Activated T-helper 17 cell treated with anti-CD3 and anti-CD28 coated beads, Interleukin-2, amount 50 U/mL, for 72 hours (primary cell): ENCODE measurements around the gene SNRNP200. TPM values are rescaled to one million over a fixed set of nuclear protein-coding genes. Genes with fewer than 3 reads are reported as not detected.
"Not testable (repeated sequence)": the region's sequence is repeated elsewhere in the genome, so short reads cannot be mapped to it uniquely, and the experiment has no call there.

Experiments
- ATAC-seq: fragments of 150-1000 bp; cut with Tn5 transposase; replicated peaks from 2 replicates; pipeline ENCODE4 v1.10.0; 2021; ENCODE audit warnings: mild to moderate bottlenecking, moderate library complexity
- H3K27ac Mint-ChIP-seq: one replicate; pipeline ENCODE4 v1.8.0; 2022; ENCODE audit warnings: mixed read lengths
- H3K27me3 Mint-ChIP-seq: one replicate; pipeline ENCODE4 v1.8.0; 2022; ENCODE audit warnings: mixed read lengths
- H3K36me3 Mint-ChIP-seq: one replicate; pipeline ENCODE4 v1.8.0; 2022; ENCODE audit warnings: low read depth, mild to moderate bottlenecking, mixed read lengths
- H3K4me1 Mint-ChIP-seq: one replicate; pipeline ENCODE4 v1.8.0; 2022; ENCODE audit warnings: mixed read lengths
- H3K4me3 Mint-ChIP-seq: one replicate; pipeline ENCODE4 v1.8.0; 2022; ENCODE audit warnings: mild to moderate bottlenecking, mixed read lengths
- H3K9me3 Mint-ChIP-seq: one replicate; pipeline ENCODE4 v1.8.0; 2022; ENCODE audit warnings: mixed read lengths
- total RNA-seq, 2 donors: library from RNA; stranded (reverse); gene quantifications; one replicate each; pipeline ENCODE4 v1.2.3, GENCODE V29; 2022

The SNRNP200 gene
- total RNA-seq, 2 donors from 2014 or later, result 155 to 198 TPM

DNA sequence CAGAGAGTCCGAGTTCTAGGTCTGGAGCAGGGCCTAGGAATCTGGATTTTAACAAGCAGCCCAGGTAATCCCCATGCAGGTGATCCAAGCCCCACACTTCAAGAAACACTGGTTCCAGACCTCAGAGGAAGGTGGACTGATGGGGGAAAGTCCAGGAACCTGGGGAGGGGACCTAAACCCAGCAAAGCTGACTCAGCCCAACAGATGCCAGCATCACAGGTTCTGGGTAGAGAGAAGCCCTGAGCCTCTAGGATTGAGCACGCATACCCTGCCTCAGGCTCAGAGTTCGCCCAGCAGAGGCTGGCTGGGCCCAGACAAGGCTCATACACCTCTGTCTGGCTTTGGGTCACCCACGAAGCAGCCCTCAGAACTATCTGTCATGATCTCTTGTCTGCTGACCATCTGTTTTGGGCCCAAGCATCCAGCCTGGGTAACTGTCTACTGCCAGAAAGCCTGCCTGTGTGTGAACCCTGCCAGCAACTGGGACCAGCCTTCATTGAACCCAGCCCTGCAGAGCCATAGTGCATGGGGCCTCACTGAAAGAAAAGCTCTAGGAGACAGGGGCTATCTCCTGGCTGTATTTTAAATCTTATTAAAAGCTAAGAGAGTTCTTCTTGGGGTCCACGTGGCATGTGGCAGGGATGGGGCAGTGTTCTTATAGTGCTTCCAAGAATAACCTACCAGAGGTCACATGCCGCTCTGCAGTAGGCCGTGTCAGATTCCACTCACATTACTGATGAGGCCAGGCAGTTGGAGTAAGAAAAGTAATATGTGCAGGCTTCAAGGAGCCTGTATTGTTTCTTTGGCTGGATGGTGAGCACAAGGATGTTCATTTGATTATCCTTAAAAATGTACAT, 47.0 kb downstream of the SNRNP200 start:
- Mint-ChIP-seq H3K4me1 (peaks cover 16% of the 10 kb centered on the region), H3K9me3 (no peaks in the 10 kb centered on the region), H3K36me3 (peaks cover 77% of the 10 kb centered on the region), H3K4me3 (no peak overlapping the region), H3K27me3 (no peaks in the 10 kb centered on the region), H3K27ac (no peak overlapping the region)
- ATAC-seq, result no peak

DNA sequence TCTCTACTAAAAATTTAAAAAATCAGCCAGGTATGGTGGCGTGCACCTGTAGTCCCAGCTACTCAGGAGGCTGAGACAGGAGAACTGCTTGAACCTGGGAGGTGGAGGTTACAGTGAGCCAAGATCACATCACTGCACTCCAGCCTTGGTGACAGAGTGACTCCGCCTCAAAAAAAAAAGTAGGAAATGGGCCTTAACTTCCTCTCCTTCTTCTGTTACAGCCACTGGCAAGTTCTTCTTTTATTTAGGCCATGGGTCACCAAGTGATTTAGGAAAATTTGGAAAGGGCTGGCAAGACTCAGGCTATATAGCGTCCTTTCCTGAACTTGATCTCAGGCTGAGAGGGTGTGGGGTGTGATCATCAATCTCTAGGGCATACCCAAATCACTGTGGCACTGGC, 47.6 kb downstream of the SNRNP200 start:
- not testable (repeated sequence) for ATAC-seq
- H3K4me1 Mint-ChIP-seq, result peaks cover 16% of the 10 kb centered on the region

DNA sequence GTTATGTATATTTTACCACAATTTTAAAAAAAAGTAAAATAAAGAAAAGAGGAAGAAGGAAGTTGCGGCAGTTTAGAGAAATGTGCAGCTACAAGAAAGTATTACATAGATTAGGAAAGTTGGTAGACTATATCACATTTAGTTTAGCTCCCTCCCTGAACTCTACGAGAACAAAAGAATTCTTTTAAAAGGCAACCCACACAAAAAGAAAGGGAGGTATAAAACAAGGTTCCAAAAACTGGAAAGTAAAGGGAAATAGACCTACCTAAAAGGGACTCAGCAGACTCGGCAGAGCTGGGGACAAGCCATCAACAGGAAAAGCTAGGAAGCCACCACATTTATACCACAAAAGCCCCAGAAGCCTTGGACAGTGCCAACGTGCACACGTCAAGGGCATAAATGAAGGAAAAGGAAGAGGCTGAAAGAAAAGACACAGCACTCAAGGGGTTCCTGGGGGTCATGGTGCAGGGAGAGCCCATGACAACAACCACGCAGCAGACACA, 48.7 kb downstream of the SNRNP200 start:
- ATAC-seq, result no peak
- Mint-ChIP-seq H3K4me1 (peaks cover 17% of the 10 kb centered on the region), H3K9me3 (no peaks in the 10 kb centered on the region), H3K27ac (peak overlapping the region; percentile 56), H3K36me3 (peaks cover 77% of the 10 kb centered on the region), H3K4me3 (no peak overlapping the region), H3K27me3 (no peaks in the 10 kb centered on the region)

More for the DNA sequence above, 47.6 kb downstream of the SNRNP200 start:
- H3K27ac Mint-ChIP-seq, H3K4me3 Mint-ChIP-seq, H3K9me3 Mint-ChIP-seq, H3K27me3 Mint-ChIP-seq: not testable (repeated sequence)
- H3K36me3 Mint-ChIP-seq, result peaks cover 77% of the 10 kb centered on the region

DNA sequence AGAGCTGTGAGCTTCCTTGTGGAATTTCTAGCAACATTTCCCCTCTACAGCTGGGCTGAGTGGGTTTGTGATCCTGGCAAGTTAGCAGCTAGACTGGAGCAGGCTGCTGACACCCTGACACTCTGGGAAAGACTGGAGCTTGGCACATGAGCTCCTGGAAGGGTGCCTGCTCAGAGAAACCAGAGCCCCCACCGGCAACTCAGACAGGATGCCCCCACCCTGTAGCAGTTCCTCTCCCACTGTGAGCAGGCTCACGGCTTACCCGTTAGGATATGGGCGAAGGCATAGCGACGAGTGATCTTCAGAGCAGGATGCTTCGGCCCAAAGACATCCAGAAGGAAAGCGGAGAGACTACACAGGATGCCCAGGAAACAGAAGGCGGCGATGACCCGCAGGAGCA, 50.8 kb downstream of the SNRNP200 start:
- Mint-ChIP-seq H3K9me3 (no peaks in the 10 kb centered on the region), H3K36me3 (peaks cover 76% of the 10 kb centered on the region), H3K4me1 (peaks cover 16% of the 10 kb centered on the region), H3K27ac (no peak overlapping the region), H3K27me3 (no peaks in the 10 kb centered on the region), H3K4me3 (no peak overlapping the region)
- no peak for ATAC-seq

DNA sequence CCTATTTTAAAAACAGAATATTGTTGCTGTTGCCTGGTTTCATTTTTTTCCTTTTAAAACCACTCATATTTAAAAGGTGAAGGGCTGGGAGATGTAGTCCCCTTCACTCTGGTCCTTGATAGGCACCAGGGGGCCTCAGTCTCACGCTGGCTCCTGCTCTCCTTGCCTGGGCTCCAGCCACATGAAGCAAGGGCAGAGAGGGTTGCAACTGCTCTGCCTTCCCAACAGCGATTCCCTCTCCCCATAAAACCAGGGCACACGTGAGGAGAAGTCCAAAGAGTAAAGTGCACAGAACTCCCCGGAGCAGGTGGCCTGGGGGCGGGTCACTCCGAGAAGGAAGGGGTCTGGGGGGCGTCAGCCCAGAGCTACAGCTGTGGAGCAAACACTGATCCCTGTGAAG, 52.3 kb downstream of the SNRNP200 start:
- ATAC-seq, result no peak
- no peak overlapping the region for H3K27ac Mint-ChIP-seq
- no peak overlapping the region for H3K4me3 Mint-ChIP-seq
- H3K9me3 Mint-ChIP-seq, result no peaks in the 10 kb centered on the region
- peaks cover 15% of the 10 kb centered on the region for H3K4me1 Mint-ChIP-seq
- peaks cover 75% of the 10 kb centered on the region for H3K36me3 Mint-ChIP-seq
- H3K27me3 Mint-ChIP-seq, result no peaks in the 10 kb centered on the region

DNA sequence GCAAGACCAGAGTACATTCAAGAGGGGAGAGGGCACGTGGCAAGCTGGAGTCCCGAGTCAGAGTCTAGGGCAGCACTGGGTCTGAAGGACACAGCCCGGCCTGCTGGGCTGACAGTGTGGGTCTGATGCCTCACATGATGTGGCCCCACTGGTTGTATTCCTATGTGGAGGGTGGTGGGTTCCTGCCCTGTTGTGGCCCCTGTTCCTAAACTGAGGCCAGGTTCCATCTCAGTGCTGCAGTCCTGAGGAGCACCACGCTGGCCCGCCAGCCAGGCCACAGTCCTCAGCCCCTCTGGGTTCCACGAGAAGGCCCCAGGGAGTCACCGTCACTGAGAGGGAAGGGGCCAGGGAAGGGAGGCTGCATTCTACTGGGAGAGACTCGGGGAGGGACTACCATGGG, 52.8 kb downstream of the SNRNP200 start:
- Mint-ChIP-seq H3K27me3 (no peaks in the 10 kb centered on the region), H3K9me3 (no peaks in the 10 kb centered on the region), H3K36me3 (peaks cover 70% of the 10 kb centered on the region), H3K4me1 (peaks cover 19% of the 10 kb centered on the region), H3K4me3 (no peak overlapping the region), H3K27ac (peak overlapping the region; percentile 63)
- no peak for ATAC-seq

DNA sequence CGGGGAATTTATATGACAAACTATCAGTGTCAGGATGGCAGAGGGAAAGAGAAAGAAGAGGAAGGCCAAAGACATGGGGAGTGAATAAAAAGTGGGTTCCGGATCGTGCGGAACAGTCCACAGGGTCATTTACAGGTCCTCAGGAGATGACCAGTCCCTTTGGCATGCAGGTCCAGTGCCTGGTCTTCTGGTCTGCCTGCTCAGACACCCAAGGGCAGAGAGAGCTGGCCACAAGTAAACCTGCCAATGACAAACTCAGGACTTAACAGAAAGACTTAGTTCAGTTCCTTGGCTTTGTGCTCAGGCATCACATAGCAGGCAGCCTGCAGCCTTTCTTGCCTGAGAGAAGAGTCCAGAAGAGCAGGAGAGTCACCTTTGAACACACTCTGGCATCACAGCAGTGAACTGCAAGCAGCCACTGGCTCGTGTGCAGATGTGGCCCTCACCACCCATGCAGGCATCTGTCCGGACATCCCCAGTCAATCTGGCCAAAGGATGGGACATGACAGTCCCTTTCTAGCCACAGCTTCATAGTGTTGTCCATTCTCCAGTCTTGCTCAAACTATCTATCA, 53.5 kb downstream of the SNRNP200 start:
- peaks cover 23% of the 10 kb centered on the region for H3K4me1 Mint-ChIP-seq
- H3K36me3 Mint-ChIP-seq, result peaks cover 66% of the 10 kb centered on the region
- no peaks in the 10 kb centered on the region for H3K9me3 Mint-ChIP-seq
- no peak overlapping the region for H3K4me3 Mint-ChIP-seq
- ATAC-seq, result no peak
- no peaks in the 10 kb centered on the region for H3K27me3 Mint-ChIP-seq
- H3K27ac Mint-ChIP-seq, result peak overlapping the region; percentile 63

DNA sequence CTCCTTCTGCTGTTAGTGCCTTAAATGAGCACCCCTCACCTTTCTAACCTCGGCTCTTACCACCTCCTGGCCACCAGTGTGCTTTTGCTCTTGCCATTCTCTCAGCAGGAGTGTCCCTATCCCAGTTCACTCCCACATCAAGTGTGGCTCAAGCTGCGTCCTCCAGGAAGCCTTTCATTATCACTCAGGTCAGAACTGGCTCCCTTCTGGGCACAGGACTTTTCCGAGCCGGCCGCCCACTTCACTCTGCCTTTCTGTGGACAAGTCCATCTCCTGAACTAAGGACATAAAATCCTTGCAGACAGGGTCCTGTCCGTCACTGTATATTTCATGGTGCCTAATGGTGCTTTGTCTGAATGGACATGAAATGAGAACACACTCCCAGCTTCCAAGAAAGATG, 55.2 kb downstream of the SNRNP200 start:
- peaks cover 36% of the 10 kb centered on the region for H3K4me1 Mint-ChIP-seq
- H3K27ac Mint-ChIP-seq, result peak overlapping the region; percentile 65
- ATAC-seq, result no peak
- no peaks in the 10 kb centered on the region for H3K9me3 Mint-ChIP-seq
- no peak overlapping the region for H3K4me3 Mint-ChIP-seq
- H3K27me3 Mint-ChIP-seq, result no peaks in the 10 kb centered on the region
- H3K36me3 Mint-ChIP-seq, result peaks cover 50% of the 10 kb centered on the region

DNA sequence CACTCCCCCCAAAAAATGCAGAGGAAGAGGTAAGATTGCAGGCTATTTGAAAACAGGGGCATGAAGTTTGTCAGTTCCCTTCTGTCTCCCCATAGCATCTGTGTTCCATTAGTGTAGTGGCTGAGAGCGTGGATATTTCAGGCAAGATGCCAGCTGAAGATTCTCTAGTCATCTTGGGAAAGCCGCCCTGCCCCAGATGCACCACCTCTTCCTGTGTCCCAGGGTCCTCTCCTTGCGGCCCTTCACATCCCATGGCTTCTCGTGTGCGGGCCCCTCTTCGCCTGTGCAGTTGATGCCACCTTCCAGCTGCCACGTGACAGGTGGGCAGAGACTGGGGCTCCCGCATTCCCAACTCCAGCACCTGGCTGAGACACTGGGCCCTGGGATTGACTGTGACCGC, 55.7 kb downstream of the SNRNP200 start:
- H3K9me3 Mint-ChIP-seq, result no peaks in the 10 kb centered on the region
- ATAC-seq, result no peak
- no peak overlapping the region for H3K4me3 Mint-ChIP-seq
- peaks cover 44% of the 10 kb centered on the region for H3K36me3 Mint-ChIP-seq
- H3K4me1 Mint-ChIP-seq, result peaks cover 39% of the 10 kb centered on the region
- no peaks in the 10 kb centered on the region for H3K27me3 Mint-ChIP-seq
- peak overlapping the region; percentile 65 for H3K27ac Mint-ChIP-seq

DNA sequence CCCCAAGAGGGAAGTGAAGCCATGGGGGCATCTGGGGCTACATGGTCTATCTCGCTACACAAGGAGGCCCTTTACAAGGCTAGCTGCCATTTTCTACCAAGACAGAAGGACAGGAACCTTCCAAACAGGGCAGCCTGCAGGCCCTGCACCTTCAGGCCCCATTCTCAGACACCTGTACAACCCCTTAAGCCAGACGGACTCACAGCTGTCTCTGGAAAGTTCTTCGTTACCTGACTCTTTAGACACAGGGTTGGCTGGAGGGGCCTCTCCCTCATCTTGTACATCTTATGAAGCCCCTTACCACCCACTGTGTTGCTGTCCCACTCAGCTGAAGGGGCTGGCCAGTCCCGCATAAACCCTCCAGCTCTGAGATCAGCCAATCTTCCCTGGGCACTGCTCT, 56.7 kb downstream of the SNRNP200 start:
- Mint-ChIP-seq H3K27ac (no peak overlapping the region), H3K9me3 (no peaks in the 10 kb centered on the region), H3K27me3 (no peaks in the 10 kb centered on the region), H3K4me1 (peaks cover 35% of the 10 kb centered on the region), H3K4me3 (no peak overlapping the region), H3K36me3 (peaks cover 34% of the 10 kb centered on the region)
- no peak for ATAC-seq

DNA sequence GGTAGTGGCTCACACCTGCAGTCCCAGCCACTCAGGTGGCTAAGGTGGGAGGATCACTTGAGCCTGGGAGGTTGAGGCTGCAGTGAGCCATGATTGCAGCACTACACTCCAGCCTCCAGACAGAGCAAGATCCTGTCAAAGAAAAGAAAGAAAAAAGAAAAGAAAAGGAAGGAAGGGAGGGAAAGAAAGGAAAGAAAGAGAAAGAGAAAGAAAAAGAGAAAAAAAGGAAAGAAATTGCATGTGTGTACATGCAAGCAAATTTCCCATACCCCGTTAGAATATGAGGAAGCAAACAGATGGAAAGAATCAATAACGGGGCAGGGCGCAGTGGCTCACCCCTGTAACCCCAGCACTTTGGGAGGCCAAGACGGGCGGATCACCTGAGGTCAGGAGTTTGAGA, 57.5 kb downstream of the SNRNP200 start:
- Mint-ChIP-seq H3K27ac (peak overlapping the region; percentile 53), H3K36me3 (peaks cover 27% of the 10 kb centered on the region), H3K4me1 (peaks cover 40% of the 10 kb centered on the region), H3K9me3 (no peaks in the 10 kb centered on the region), H3K27me3 (no peaks in the 10 kb centered on the region), H3K4me3 (no peak overlapping the region)
- no peak for ATAC-seq

DNA sequence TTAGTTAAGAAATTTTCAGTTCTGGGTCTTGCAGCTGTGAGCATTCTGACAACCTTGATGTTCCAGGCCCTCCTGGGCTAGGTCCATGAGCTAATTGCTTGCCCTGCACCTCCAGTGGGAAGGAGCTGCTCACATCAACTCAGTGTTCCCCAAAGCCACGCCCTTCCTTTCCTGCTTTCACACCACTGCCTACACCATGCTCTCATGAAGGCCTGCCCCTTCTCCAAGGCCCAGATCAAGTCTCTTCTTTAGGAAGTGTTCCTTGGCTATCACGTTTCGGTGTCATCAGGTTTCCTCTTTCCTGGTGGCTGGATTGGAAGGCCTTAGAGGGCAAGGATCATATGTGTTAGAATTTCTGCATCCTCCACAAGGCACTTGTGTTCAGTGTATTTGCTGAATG, 58.3 kb downstream of the SNRNP200 start:
- Mint-ChIP-seq H3K4me3 (no peak overlapping the region), H3K9me3 (no peaks in the 10 kb centered on the region), H3K27me3 (no peaks in the 10 kb centered on the region), H3K36me3 (peaks cover 18% of the 10 kb centered on the region), H3K27ac (peak overlapping the region; percentile 88), H3K4me1 (peaks cover 48% of the 10 kb centered on the region)
- ATAC-seq, result no peak

DNA sequence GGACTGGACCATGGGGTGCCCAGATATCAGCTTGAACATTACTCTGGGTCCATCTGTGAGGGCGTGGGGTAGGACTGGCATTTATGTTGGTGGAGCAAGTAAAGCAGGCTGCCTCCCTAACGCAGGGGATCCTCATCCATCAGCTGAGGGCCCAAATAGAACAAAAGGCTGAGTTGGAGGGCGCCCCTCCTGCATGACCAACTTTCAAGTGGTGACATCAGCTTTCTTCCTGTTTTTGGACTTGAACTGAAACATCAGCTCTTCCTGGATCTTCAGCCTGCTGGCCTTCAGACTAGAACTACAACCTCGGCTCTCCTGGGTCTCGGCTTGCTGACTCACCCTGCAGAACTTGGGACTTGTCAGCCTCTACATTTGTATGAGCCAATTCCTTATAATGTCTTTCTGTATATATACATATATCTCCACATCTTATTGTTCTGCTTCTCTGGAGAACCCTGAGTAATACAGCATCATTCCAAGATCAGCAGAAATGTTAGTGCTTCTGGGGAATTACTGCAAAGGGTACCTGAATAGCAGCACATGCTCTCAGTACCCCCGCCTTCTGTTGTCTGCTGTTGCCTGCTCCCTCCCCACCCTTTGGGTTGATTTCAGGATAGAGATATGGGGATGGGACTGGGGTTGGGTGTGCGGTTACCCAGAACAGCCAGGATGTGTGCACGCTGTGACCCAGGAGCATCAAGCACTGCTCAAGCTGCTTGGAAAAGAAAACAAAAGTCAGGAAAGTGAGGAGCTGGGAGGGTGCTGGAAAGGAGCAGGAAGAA, 59.5 kb downstream of the SNRNP200 start:
- no peaks in the 10 kb centered on the region for H3K27me3 Mint-ChIP-seq
- peaks cover 9% of the 10 kb centered on the region for H3K36me3 Mint-ChIP-seq
- H3K4me1 Mint-ChIP-seq, result peaks cover 55% of the 10 kb centered on the region
- H3K4me3 Mint-ChIP-seq, result peak overlapping the region; percentile 25
- H3K9me3 Mint-ChIP-seq, result no peaks in the 10 kb centered on the region
- ATAC-seq, result no peak
- peak overlapping the region; percentile 88 for H3K27ac Mint-ChIP-seq

DNA sequence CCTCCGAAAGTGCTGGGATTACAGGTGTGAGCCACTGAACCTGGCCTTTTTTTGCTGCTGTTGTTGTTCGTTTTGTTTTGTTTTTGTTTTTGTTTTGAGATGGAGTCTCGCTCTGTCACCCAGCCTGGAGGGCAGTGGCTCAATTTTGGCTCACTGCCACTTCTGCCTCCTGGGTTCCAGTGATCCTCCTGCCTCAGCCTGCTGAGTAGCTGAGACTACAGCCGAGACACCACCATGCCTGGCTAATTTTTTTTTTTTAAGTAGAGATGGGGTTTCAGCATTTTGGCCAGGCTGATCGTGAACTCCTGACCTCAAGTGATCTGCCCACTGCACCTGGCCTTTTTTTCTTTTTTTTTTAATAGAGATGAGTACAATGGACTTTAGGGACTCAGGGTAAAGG, 61.5 kb downstream of the SNRNP200 start:
- no peak for ATAC-seq
- Mint-ChIP-seq H3K27me3 (no peaks in the 10 kb centered on the region), H3K9me3 (no peaks in the 10 kb centered on the region), H3K27ac (no peak overlapping the region), H3K4me3 (no peak overlapping the region), H3K4me1 (peaks cover 49% of the 10 kb centered on the region), H3K36me3 (no peaks in the 10 kb centered on the region)
